ENCODE results near the gene TOP3B. TPM values are rescaled to one million over a fixed set of nuclear protein-coding genes. Genes with fewer than 3 reads are reported as not detected.

TOP3B gene
- total RNA-seq, 4 donors from 2014 or later, result 8.9 to 24.9 (median 18.6) TPM

- Histone ChIP-seq H3K27ac (peak overlapping the region in 3 of 4 donors; percentile 93 to 97 (median 96)), H3K36me3 (peaks cover 0 to 49% of the 10 kb centered on the region in 2 donors), H3K4me1 (peaks cover 0 to 63% (median 40%) of the 10 kb centered on the region in 3 donors), H3K27me3 (no peaks in the 10 kb centered on the region), H3K9me3 (no peaks in the 10 kb centered on the region), H3K4me3 (no peak overlapping the region)
- WGBS, 2 donors (ENCODE audit: low coverage in 1 of 2), result 76 to 77% methylated on average over 4 to 8 of the region's 15 CpGs
- TF ChIP-seq POLR2AphosphoS5 (IDR thresholded peaks at IDR 0.05), result no peak
- no peak for TF ChIP-seq EP300 (IDR thresholded peaks at IDR 0.05)
- TF ChIP-seq, protein P1, sequence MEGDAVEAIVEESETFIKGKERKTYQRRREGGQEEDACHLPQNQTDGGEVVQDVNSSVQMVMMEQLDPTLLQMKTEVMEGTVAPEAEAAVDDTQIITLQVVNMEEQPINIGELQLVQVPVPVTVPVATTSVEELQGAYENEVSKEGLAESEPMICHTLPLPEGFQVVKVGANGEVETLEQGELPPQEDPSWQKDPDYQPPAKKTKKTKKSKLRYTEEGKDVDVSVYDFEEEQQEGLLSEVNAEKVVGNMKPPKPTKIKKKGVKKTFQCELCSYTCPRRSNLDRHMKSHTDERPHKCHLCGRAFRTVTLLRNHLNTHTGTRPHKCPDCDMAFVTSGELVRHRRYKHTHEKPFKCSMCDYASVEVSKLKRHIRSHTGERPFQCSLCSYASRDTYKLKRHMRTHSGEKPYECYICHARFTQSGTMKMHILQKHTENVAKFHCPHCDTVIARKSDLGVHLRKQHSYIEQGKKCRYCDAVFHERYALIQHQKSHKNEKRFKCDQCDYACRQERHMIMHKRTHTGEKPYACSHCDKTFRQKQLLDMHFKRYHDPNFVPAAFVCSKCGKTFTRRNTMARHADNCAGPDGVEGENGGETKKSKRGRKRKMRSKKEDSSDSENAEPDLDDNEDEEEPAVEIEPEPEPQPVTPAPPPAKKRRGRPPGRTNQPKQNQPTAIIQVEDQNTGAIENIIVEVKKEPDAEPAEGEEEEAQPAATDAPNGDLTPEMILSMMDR (IDR thresholded peaks at IDR 0.05), result no peak
- TF ChIP-seq POLR2A (IDR thresholded peaks at IDR 0.05), result no peak
- no peak for ATAC-seq
These were observed 46.3 kb downstream of the TOP3B start for GRCh38 chr22:21936151-21936775.

GRCh38 chr22:21933910-21934309 is 48.7 kb downstream of the TOP3B start:
- no peak for ATAC-seq
- H3K36me3 ChIP-seq, result peaks cover 0 to 61% of the 10 kb centered on the region in 2 donors
- no peak overlapping the region for H3K4me3 ChIP-seq
- no peaks in the 10 kb centered on the region for H3K9me3 ChIP-seq
- H3K4me1 ChIP-seq, result peaks cover 0 to 39% (median 21%) of the 10 kb centered on the region in 3 donors
- H3K27me3 ChIP-seq, result no peaks in the 10 kb centered on the region
- TF ChIP-seq POLR2A (IDR thresholded peaks at IDR 0.05) (no peak), POLR2AphosphoS5 (IDR thresholded peaks at IDR 0.05) (no peak), EP300 (IDR thresholded peaks at IDR 0.05) (no peak)
- TF ChIP-seq, protein P1 (IDR thresholded peaks at IDR 0.05), result no peak
- 60% methylated on average over 4 of the region's 19 CpGs; no CpG with 5 or more reads in 1 of the 2 donors for WGBS, 2 donors (ENCODE audit: low coverage in 1 of 2)
- peak overlapping the region in 1 of 4 donors; percentile 40 for H3K27ac ChIP-seq

DNA sequence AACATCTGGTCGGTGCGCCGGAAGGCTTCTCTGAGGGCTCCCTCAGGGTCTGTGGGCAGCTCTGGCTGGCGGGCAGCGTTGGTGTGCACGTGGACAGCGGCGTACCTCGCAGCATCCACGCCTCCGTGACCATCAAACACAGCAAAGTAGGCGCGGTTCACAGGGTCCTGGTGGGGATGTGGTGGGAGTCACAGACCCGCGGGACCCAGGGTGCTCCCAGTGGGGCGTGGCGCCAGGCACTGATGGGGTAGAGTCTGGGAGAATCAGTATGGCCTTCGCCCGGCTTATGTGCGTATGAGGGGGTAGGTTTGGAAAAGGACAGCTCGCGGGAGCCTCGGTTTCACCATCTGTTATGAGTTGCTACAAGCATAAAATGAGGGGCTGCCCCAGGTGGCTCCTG is 49.2 kb downstream of the TOP3B start:
- H3K36me3 ChIP-seq, result peaks cover 0 to 66% of the 10 kb centered on the region in 2 donors
- no peaks in the 10 kb centered on the region for H3K27me3 ChIP-seq
- H3K9me3 ChIP-seq, result no peaks in the 10 kb centered on the region
- no peak for ATAC-seq
- H3K4me3 ChIP-seq, result no peak overlapping the region
- no CpG with 5 or more reads among the region's 23 CpGs for WGBS, 2 donors (ENCODE audit: low coverage in 1 of 2)
- peaks cover 0 to 35% (median 16%) of the 10 kb centered on the region in 3 donors for H3K4me1 ChIP-seq
- H3K27ac ChIP-seq, result peak overlapping the region in 1 of 4 donors; percentile 40
- TF ChIP-seq, protein P1 (IDR thresholded peaks at IDR 0.05), result no peak
- TF ChIP-seq POLR2A (IDR thresholded peaks at IDR 0.05) (no peak), POLR2AphosphoS5 (IDR thresholded peaks at IDR 0.05) (no peak)

- H3K9me3 ChIP-seq, result no peaks in the 10 kb centered on the region
- no peak overlapping the region for H3K4me3 ChIP-seq
- TF ChIP-seq POLR2A (IDR thresholded peaks at IDR 0.05), result no peak
- no peak for TF ChIP-seq EP300 (IDR thresholded peaks at IDR 0.05)
- TF ChIP-seq, protein P1 (IDR thresholded peaks at IDR 0.05), result no peak
- TF ChIP-seq POLR2AphosphoS5 (IDR thresholded peaks at IDR 0.05), result no peak
- H3K27me3 ChIP-seq, result no peaks in the 10 kb centered on the region
- H3K27ac ChIP-seq, result no peak overlapping the region
- H3K4me1 ChIP-seq, result peaks cover 0 to 24% (median 12%) of the 10 kb centered on the region in 3 donors
- WGBS, 2 donors (ENCODE audit: low coverage in 1 of 2), result 79% methylated on average over 2 of the region's 3 CpGs; no CpG with 5 or more reads in 1 of the 2 donors
- no peak for ATAC-seq
- peaks cover 0 to 75% of the 10 kb centered on the region in 2 donors for H3K36me3 ChIP-seq
These were observed 50.2 kb downstream of the TOP3B start for GRCh38 chr22:21932347-21932746.

- H3K27ac ChIP-seq, result no peak overlapping the region
- H3K4me1 ChIP-seq, result peaks cover 0 to 11% (median 0%) of the 10 kb centered on the region in 3 donors
- H3K36me3 ChIP-seq, result peaks cover 0 to 85% of the 10 kb centered on the region in 2 donors
- WGBS, 2 donors (ENCODE audit: low coverage in 1 of 2), result 58 to 83% methylated on average over 1 to 2 of the region's 12 CpGs
- no peak for TF ChIP-seq POLR2A (IDR thresholded peaks at IDR 0.05)
- H3K4me3 ChIP-seq, result no peak overlapping the region
- no peaks in the 10 kb centered on the region for H3K27me3 ChIP-seq
- no peaks in the 10 kb centered on the region for H3K9me3 ChIP-seq
- no peak for ATAC-seq
These were observed 51.5 kb downstream of the TOP3B start for GRCh38 chr22:21931056-21931455.
